PC-3 (cell line): ENCODE data around the gene REG4.

ENCODE experiments used
- EZH2 ChIP-seq: fragments of 300-600 bp; sonication (generic); IDR thresholded peaks from one replicate; pipeline ENCODE4 v1.6.1; 2017; ENCODE audit warnings: antibody characterized with exemption, mild to moderate bottlenecking, low read length; ENCODE audit not compliant: unreplicated experiment
- EZH2phosphoT487 ChIP-seq: fragments of 300-600 bp; sonication (generic); IDR thresholded peaks from 2 replicates; pipeline ENCODE4 v1.6.1; 2018; ENCODE audit warnings: mild to moderate bottlenecking, antibody characterized with exemption, low read length, borderline replicate concordance
- TF ChIP-seq, protein P1 (sequence below): fragments of 300-600 bp; sonication (generic); conservative IDR thresholded peaks from 2 replicates; pipeline ENCODE4 v1.5.1; 2017; ENCODE audit warnings: antibody characterized with exemption, low read depth, mild to moderate bottlenecking, low read length

- TF ChIP-seq EZH2phosphoT487 = no peak
- TF ChIP-seq, protein P1, sequence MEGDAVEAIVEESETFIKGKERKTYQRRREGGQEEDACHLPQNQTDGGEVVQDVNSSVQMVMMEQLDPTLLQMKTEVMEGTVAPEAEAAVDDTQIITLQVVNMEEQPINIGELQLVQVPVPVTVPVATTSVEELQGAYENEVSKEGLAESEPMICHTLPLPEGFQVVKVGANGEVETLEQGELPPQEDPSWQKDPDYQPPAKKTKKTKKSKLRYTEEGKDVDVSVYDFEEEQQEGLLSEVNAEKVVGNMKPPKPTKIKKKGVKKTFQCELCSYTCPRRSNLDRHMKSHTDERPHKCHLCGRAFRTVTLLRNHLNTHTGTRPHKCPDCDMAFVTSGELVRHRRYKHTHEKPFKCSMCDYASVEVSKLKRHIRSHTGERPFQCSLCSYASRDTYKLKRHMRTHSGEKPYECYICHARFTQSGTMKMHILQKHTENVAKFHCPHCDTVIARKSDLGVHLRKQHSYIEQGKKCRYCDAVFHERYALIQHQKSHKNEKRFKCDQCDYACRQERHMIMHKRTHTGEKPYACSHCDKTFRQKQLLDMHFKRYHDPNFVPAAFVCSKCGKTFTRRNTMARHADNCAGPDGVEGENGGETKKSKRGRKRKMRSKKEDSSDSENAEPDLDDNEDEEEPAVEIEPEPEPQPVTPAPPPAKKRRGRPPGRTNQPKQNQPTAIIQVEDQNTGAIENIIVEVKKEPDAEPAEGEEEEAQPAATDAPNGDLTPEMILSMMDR = no peak
- no peak for TF ChIP-seq EZH2
Measured at GRCh38 chr1:119762953-119763352, 48.3 kb downstream of the REG4 start.
